NB4 (cell line): ENCODE measurements around the gene MEGF11.

Experiments
- DNase-seq: peaks from one replicate; pipeline ENCODE4 v3.0.0; 2010; ENCODE audit warnings: low read depth
- H3K4me3 ChIP-seq: one replicate; pipeline ENCODE4 v1.5.1; 2011; ENCODE audit warnings: mild to moderate bottlenecking, low read depth, low read length, moderate library complexity
- MYC ChIP-seq: IDR thresholded peaks from 2 replicates; pipeline ENCODE4 v1.6.1; 2011; ENCODE audit warnings: low read depth, low read length
- POLR2A ChIP-seq: IDR thresholded peaks from 2 replicates; pipeline ENCODE4 v1.6.1; 2011; ENCODE audit warnings: mild to moderate bottlenecking; ENCODE audit not compliant: insufficient read length; ENCODE audit errors: extremely low read depth
- TF ChIP-seq, protein P1 (sequence below): IDR thresholded peaks from 2 replicates; pipeline ENCODE4 v1.6.1; 2011; ENCODE audit warnings: low read depth, low read length
- TF ChIP-seq, protein P2 (sequence below): IDR thresholded peaks from one replicate; pipeline ENCODE4 v1.5.1; 2012; ENCODE audit warnings: low read depth, low read length

The MEGF11 gene

DNA sequence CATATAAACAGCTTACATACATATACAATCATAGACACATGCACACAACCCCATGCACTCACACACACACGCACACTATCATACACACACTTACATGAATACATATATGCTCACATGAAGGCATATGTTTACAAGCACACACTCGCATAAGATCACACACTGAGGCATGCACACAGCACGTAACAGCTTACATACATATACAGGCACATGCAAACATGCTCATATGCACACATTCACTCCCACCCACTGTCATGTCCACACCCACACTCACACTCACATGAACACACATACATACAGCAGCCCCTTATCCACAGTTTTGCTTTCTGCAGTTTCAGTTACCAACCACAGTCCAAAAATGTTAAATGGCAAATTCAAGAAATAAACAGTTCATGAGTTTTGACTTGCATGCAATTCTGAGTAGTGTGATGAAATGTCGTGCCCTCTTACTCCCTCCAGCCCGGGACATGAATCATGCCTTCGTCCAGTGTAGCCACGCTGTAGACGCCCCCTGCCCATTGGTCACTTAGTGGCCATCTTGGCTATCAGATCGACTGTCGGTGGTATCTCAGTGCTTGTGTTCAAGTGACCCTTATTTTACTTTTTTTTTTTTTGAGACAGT, 27.8 kb downstream of the MEGF11 start:
- TF ChIP-seq, protein P1, sequence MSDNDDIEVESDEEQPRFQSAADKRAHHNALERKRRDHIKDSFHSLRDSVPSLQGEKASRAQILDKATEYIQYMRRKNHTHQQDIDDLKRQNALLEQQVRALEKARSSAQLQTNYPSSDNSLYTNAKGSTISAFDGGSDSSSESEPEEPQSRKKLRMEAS = no peak
- TF ChIP-seq, protein P2, sequence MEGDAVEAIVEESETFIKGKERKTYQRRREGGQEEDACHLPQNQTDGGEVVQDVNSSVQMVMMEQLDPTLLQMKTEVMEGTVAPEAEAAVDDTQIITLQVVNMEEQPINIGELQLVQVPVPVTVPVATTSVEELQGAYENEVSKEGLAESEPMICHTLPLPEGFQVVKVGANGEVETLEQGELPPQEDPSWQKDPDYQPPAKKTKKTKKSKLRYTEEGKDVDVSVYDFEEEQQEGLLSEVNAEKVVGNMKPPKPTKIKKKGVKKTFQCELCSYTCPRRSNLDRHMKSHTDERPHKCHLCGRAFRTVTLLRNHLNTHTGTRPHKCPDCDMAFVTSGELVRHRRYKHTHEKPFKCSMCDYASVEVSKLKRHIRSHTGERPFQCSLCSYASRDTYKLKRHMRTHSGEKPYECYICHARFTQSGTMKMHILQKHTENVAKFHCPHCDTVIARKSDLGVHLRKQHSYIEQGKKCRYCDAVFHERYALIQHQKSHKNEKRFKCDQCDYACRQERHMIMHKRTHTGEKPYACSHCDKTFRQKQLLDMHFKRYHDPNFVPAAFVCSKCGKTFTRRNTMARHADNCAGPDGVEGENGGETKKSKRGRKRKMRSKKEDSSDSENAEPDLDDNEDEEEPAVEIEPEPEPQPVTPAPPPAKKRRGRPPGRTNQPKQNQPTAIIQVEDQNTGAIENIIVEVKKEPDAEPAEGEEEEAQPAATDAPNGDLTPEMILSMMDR = no peak
- no peak for TF ChIP-seq POLR2A
- no peak for TF ChIP-seq MYC
- no peak for DNase-seq
- no peak overlapping the region for H3K4me3 ChIP-seq

DNA sequence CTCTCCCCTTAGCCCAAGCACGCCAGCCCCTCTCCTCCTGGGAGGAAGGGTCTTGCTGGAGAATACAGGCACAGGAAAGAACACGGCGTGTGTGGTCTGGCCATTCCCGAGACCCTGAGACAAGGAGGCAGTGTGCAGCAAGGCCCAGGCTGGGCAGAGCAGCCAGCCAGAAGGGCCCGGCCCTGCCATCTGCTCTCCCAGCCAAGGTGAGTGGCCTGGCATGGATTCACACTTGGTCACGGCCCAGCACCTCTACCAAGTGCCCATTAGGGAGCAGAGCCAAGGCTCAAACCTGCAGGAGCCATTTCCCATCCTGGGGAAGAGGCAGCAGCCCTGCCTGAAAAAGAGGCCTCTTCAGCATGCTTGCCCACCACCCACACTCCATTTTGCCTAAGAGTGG, 28.6 kb downstream of the MEGF11 start:
- no peak overlapping the region for H3K4me3 ChIP-seq
- TF ChIP-seq, protein P2 = no peak
- TF ChIP-seq POLR2A (no peak), MYC (no peak)
- TF ChIP-seq, protein P1 = no peak
- DNase-seq = no peak

DNA sequence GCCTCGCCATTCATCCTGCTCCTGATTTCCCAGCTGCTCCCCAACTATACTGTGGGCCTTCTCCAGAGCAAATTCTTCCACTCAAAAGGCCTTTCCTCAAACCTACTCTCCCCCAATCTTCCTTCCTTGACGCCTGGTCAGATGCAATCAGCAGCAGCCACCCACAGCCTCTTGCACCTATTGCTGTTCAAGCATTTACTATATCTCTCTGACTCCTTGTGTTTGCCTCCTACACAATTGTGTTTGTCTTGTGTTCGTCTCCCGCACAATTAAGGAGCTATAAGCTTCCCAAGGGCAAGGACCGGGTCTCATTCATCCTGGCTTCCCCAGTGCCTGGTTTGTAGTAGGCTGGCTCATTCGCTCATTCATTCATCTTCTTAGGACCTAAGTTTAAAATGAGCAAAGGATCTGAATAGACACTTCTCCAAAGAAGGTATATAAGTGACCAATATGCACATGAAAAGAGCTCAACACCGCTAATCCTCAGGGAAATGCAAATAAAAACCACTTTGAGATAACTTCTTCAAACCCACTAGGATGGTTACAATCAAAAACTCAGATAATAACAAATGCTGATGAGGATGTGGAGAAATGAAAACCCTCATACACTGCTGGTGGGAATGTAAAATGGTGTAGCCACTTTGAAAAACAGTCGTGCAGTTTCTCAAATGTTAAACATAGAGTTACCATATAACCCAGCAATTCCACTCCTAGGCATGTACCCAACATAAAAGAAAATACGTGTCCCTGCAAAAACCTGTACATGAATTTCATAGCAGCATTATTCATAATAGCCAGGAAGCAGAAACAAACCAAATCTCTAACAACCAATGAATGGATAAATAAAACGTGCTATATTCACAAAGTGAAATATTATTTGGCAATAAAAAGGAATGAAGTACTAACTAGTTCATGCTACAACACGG, 31.0 kb downstream of the MEGF11 start:
- H3K4me3 ChIP-seq = no peak overlapping the region
- DNase-seq = no peak
- TF ChIP-seq POLR2A (no peak), MYC (no peak)
- TF ChIP-seq, protein P2 = no peak
- TF ChIP-seq, protein P1 = no peak

DNA sequence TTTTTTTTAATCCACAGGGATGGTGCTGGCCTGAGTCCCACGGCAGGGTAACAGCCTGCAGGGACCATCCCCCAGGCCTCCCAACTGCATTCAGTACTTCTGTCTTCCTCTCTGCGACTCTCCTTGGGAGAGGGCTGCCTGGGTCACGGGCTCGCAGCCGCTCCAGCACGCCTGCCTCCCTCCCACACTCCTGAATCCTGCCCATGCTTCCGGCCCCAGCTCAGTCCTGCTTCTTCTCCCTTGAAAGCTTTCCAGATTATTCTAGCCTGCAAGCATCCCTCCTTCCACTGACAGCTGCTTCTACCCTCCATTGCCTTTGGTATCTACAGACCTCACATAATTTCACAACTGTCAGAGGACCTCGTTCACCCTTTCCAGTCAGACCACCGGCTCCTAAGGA, 32.4 kb downstream of the MEGF11 start:
- DNase-seq = no peak
- TF ChIP-seq, protein P2 = no peak
- TF ChIP-seq MYC (no peak), POLR2A (no peak)
- TF ChIP-seq, protein P1 = no peak
- no peak overlapping the region for H3K4me3 ChIP-seq

DNA sequence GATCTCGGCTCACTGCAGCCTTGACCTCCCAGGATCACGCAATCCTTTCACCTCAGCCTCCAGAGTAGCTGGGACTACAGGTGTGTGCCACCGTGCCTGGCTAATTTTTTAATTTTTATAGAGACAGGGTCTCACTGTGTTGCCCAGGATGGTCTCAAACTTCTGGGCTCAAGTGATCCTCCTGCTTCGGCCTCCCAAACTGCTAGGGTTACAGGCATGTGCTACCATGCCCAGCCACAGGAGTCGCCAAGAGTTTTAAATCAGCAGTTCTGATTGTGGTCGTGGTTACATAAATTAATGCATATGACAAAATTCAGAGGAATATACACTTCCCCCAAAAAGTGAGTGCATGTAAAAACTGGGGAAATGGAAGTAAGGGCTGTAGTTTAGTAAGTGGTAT, 32.9 kb downstream of the MEGF11 start:
- no peak overlapping the region for H3K4me3 ChIP-seq
- TF ChIP-seq, protein P1 = no peak
- TF ChIP-seq POLR2A = no peak
- no peak for TF ChIP-seq MYC
- TF ChIP-seq, protein P2 = no peak
- no peak for DNase-seq
